K562 (cell line): Measurements from ENCODE around the gene HOXB5. TPM values are rescaled to one million over a fixed set of nuclear protein-coding genes. Genes with fewer than 3 reads are reported as not detected.

ENCODE experiments used
- C11orf30 ChIP-seq: fragments of 450-650 bp; IDR thresholded peaks from 2 replicates; pipeline ENCODE4 v1.6.1; 2016; ENCODE audit warnings: low read depth, mild to moderate bottlenecking
- CREM ChIP-seq: IDR thresholded peaks from 2 replicates; pipeline ENCODE4 v1.6.1; 2014; ENCODE audit warnings: antibody characterized with exemption, low read depth
- DMBX1 ChIP-seq: fragments of 250-450 bp; sonication (Bioruptor Pico); IDR thresholded peaks from 2 replicates; pipeline ENCODE4 v1.8.0; 2022; ENCODE audit warnings: inconsistent platforms, mild to moderate bottlenecking, moderate library complexity, borderline replicate concordance
- KAT8 ChIP-seq: fragments of 450-650 bp; IDR thresholded peaks from 2 replicates; pipeline ENCODE4 v1.6.1; 2016; ENCODE audit warnings: low read depth, mild to moderate bottlenecking
- NKRF ChIP-seq: fragments of 450-650 bp; IDR thresholded peaks from 2 replicates; pipeline ENCODE4 v1.6.1; 2016; ENCODE audit warnings: borderline replicate concordance
- PHB2 ChIP-seq: fragments of 450-650 bp; IDR thresholded peaks from 2 replicates; pipeline ENCODE4 v1.6.1; 2017; ENCODE audit warnings: low read depth
- PTBP1 ChIP-seq: fragments of 200-400 bp; formaldehyde crosslinking; IDR thresholded peaks from 2 replicates; pipeline ENCODE4 v1.6.1; 2017; ENCODE audit warnings: low read depth, low read length
- RBBP5 ChIP-seq: fragments of 200-600 bp; sonication (generic); IDR thresholded peaks from 2 replicates; pipeline ENCODE4 v1.6.1; 2012; ENCODE audit warnings: borderline replicate concordance, mild to moderate bottlenecking, low read length, control low read depth, inconsistent platforms; ENCODE audit not compliant: insufficient read depth, poor library complexity, severe bottlenecking
- REST ChIP-seq, 2 experiments: fragments of 450-650 bp; formaldehyde crosslinking in 1 of 2; IDR thresholded peaks; 2 replicates each; pipeline versions ENCODE4 v1.4.0 to v1.6.1; 2014 to 2020; ENCODE audit warnings: mild to moderate bottlenecking in 2 of 2, borderline replicate concordance in 1 of 2, low read depth in 1 of 2
- TCF3 ChIP-seq: sonication (generic); formaldehyde crosslinking; IDR thresholded peaks from 2 replicates; pipeline ENCODE4 v1.4.0; 2020; ENCODE audit warnings: mild to moderate bottlenecking, missing genetic modification reagents
- TCFL5 ChIP-seq: fragments of 250-450 bp; sonication (Bioruptor Pico); conservative IDR thresholded peaks from 2 replicates; pipeline ENCODE4 v1.6.1; 2021; ENCODE audit warnings: mild to moderate bottlenecking, moderate library complexity, matching md5 sums
- ZNF253 ChIP-seq: fragments of 250-450 bp; sonication (Bioruptor Pico); conservative IDR thresholded peaks from 2 replicates; pipeline ENCODE4 v1.6.1; 2021; ENCODE audit warnings: mild to moderate bottlenecking
- ZNF431 ChIP-seq: sonication (generic); formaldehyde crosslinking; IDR thresholded peaks from 2 replicates; pipeline ENCODE4 v1.8.0; 2022; ENCODE audit warnings: mild to moderate bottlenecking, missing genetic modification reagents
- polyA plus RNA-seq, 8 experiments: library from polyadenylated mRNA; depleted of rRNA in 4 of 8; stranded (reverse) in 5 of 8; unstranded in 3 of 8; fragments of >200 nt; fragmentation: Nextera tagmentation in 2 of 8; fragmentation: Illumina TruSeq in 1 of 8; extraction: Ambion mirVana in 2 of 8; extraction: Trizol in 1 of 8; gene quantifications; 2 replicates each; pipeline versions ENCODE4 v1.2.1 to v1.2.3, GENCODE V29; 2011 to 2014; ENCODE audit warnings: inconsistent platforms in 1 of 8, missing spikeins in 1 of 8
- total RNA-seq, 7 experiments: library from RNA; depleted of rRNA in 6 of 7; stranded (reverse); fragments of >200 nt in 6 of 7; fragmentation: Illumina TruSeq in 2 of 7; extraction: Trizol in 2 of 7; gene quantifications; 2 replicates each; pipeline versions ENCODE4 v1.2.1 to v1.2.3, GENCODE V29; 2011 to 2021; ENCODE audit warnings: low replicate concordance in 1 of 7
- TF ChIP-seq, protein P1 (sequence below): fragments of 250-450 bp; sonication (Bioruptor Pico); IDR thresholded peaks from 2 replicates; pipeline ENCODE4 v1.8.0; 2021; ENCODE audit warnings: moderate library complexity, mild to moderate bottlenecking, inconsistent platforms

The HOXB5 gene
- total and polyA plus RNA-seq, 9 of the 15 experiments (the other 6 are each of a cell fraction or from before 2014, with no cell fraction given), result 0.24 to 2.7 (median 0.65) TPM

GRCh38 chr17:48630009-48630924, 36.7 kb upstream of the HOXB5 start (continued):
- TF ChIP-seq REST (IDR thresholded peaks at IDR 0.05; ENCODE audit: borderline replicate concordance) (no peak), REST (CRISPR knock-in tag; IDR thresholded peaks at IDR 0.05; ENCODE audit: low read depth) (no peak), TCFL5 (CRISPR knock-in tag) (no peak), C11orf30 (no peak), ZNF253 (CRISPR knock-in tag) (no peak), PHB2 (no peak), CREM (peak; percentile 37; the same call in 1 of the 2 replicates), RBBP5 (peak; percentile 12), KAT8 (no peak), PTBP1 (no peak), NKRF (no peak; the same call in 1 of the 2 replicates), ZNF431 (no peak), TCF3 (0 out of 2 replicates have a peak, but pooled peaks have one; percentile 16), DMBX1 (CRISPR knock-in tag) (no peak)
- TF ChIP-seq, protein P1, sequence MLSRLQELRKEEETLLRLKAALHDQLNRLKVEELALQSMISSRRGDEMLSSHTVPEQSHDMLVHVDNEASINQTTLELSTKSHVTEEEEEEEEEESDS (CRISPR knock-in tag), result no peak
